Stimulated activated CD4-positive, alpha-beta T cell treated with anti-CD3 and anti-CD28 coated beads, Interleukin-12 subunit alpha, Interleukin-12 subunit beta, amount 100 ng/mL, for 4 hours (primary cell): ENCODE results near the gene ITM2C.
A peak's percentile ranks its signal among the peaks of the same experiment; 100 is the strongest.

Experiments used
- DNase-seq: peaks from one replicate; pipeline ENCODE4 v3.0.0-alpha.2; 2020

The ITM2C gene, protein sequence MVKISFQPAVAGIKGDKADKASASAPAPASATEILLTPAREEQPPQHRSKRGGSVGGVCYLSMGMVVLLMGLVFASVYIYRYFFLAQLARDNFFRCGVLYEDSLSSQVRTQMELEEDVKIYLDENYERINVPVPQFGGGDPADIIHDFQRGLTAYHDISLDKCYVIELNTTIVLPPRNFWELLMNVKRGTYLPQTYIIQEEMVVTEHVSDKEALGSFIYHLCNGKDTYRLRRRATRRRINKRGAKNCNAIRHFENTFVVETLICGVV

DNA sequence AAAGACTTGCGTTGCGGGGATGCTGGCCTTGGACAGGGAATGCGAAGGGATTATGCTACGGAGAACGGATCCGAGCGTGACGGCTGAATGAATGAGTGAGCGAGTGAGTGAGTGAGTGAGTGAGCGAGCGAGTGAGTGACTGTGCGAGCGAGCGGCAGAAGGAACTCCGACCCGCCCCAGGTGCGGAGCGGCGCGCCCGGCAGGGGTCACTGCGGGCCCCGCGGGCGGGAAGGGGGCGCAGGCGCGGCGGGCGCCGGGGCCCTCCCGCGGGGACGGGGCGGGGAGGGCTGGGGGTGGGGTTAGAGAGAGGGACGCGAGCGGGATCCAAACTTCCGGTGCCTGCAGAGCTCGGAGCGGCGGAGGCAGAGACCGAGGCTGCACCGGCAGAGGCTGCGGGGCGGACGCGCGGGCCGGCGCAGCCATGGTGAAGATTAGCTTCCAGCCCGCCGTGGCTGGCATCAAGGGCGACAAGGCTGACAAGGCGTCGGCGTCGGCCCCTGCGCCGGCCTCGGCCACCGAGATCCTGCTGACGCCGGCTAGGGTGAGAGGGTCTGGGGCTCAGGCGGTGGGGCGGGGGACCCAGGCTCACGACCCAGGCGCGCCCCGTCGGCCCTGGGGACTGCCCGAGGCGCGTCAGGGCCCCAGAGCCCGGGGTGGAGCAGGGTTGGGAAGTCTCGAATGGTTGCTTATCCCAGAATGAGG, at the start of gene ITM2C:
ITM2C (plus strand) TSS at position 338 of the 702 bp plus-strand sequence; CDS start at position 422, 84 bp downstream.
- peak; percentile 71 for DNase-seq

DNA sequence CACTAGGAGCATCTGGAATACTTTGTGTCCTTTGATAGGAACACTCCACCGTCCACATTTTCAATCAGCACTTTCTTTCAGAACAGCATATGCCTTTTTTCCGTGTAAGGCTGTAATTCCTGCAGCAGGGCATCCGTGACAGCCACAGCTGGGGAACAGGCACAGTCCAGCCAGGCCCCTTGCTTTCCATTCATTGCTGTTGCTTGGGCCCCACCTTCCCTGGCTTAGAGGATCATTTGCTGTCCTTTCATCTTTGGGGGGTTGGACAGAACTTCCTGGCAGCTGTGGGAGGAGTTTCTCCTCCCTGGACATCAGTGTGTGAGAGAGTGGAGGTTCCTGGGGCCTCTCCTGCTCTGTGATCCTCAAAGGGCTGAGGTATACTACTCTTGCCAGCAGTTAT, 49.7 kb upstream of the ITM2C start:
- DNase-seq: no peak

DNA sequence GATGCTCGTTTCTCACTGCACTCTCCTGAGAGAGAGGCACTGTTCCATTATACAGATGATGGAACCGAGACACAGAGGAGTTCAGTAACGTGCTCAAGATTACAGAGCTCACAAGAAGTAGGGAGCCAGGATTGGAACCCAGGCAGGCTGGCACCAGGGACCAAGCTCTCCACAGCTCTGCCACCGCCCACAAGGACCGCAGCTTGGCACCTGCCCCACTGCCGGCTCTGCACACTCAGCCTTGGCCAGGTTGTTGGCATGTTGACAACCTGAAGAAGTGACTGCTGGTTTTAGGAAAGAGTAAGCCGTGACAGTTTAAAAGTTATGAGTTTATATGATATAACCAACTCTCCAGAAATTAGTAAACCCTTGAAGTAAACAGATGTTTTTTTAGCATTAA, 48.0 kb upstream of the ITM2C start:
- no peak for DNase-seq

DNA sequence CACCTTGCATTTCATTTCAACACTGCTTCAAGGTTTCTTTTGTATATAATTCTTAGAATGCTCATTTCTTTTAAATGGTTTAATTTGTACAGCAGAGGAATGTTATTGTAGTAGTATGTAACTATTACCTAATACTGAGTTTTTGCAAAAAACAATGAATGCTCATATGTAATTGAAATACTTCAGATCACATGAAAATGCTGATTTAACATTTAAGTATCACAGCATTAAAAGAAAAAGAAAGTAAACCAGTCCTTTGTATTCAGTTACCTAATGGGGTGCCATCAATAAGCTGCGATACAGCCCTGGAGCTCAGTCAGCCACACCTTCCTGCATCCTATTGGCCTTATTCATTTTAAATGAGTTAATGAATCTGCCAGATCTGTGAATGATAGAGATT, 45.3 kb upstream of the ITM2C start:
- DNase-seq: no peak

DNA sequence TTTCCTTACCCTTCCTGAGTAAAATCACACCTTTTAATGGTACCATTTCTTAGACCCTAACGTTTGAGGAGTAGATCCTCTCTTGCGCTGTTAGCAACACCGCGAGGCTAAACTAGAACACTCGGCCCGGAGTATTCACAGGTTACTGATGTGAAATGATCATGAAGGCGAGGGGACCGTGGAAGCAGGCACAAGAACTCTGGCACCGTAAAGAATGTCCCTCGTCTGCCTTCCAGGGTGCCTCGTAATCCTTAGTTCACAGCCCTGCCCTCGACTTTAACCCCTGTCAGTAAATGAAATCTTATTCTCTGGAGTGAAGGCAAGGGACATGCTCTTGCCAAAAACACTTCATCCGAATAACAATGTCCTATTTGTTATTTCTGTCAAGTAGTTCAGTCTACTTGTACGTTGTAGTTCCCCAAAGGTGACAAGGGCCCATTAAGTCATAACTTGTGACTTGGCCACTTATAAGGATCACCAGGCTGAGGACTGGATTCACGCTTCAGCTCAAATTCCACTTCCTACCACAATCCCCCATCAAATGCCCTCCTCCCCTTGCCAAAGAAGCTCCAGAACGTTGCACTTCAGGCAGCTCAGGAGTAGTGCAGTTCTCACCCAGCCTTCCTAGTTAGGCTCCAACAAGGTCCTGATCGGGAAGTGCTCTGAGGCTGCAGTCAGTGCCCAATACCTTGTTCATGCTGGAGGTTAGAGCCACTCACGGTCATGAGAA, 43.3 kb upstream of the ITM2C start:
- DNase-seq: no peak

DNA sequence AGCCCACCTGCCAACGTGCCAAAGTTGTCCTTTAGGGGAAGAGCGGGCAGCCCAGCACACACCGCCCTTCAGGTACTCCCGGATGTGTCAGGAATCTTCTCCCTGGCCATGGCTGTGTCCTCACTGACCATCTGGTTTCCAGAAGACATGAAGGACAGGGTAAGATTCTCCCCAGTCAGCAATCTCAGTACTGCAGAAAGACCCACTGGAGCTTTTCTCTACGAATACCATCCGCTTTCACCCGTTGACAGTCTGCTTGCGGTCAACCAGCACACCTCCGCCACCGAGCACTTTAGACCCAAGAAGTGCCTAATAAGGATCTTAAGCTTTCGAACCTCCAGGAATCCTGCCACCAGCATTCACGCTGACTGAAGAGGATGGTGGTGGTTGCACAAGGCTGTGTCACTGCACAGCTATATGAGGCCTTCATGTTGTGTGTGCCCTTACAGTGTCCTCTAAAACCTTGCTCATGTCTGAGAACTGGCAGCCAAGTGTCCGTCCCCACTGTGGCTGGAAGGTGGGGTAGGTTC, 42.7 kb upstream of the ITM2C start:
- no peak for DNase-seq

DNA sequence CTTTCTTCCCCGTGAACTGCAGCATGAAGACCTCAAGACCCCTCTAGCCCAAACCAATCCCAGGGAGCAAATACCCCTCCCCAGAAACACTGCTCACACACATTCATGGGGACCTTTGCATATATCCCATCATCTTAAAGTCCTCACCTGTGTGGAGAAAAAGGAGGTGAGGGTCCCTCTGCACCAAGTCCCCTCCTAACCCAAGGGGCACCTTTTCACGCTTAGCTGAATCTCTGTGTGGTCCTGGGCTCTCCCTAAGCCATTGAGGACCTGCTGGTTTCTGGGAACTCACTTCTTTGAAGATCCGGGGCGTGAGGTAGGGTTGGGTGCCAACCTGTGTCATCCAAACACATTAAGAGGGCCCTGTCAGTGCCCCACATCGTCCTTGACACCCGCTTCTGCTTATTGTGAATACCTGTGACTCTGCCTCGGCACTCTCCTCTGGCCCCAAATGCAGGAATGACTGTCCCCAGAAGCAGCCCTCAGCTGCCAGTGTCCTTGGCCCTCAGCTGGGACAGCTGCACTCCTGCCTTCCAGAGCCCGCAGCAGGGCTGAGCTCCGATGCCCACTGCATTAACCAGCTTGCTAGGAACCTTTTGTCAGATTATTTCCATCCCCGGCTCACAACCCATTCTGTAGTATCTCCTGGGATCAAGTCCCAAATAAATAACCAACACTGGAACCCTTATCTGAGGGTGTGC, 41.3 kb upstream of the ITM2C start:
- no peak for DNase-seq

DNA sequence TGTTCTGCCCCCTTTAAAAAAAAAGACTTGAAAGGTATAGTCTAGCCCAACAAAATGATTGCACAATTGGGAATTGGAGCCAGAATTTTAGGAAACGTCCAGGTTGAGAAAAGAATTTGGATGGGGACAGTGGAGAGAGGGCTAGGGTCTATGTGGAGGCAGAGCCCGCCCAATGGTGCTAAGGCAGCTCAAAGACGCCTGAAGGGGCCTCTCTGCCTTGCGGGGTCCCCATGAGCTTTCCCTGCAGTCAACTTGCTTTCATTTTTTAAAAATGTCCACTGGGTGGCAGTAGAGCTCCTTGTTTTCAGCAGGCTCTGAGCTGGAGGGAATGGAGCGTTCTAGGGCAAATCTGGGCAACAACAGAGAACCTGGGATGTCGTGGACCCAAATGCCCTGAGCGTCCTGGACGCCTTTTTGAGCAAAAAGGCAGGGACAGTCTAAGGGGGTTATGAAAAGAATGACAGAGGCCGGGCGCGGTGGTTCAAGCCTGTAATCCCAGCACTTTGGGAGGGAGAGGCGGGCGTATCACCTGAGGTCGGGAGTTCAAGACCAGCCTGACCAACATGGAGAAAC, 40.2 kb upstream of the ITM2C start:
- peak; percentile 34 for DNase-seq

DNA sequence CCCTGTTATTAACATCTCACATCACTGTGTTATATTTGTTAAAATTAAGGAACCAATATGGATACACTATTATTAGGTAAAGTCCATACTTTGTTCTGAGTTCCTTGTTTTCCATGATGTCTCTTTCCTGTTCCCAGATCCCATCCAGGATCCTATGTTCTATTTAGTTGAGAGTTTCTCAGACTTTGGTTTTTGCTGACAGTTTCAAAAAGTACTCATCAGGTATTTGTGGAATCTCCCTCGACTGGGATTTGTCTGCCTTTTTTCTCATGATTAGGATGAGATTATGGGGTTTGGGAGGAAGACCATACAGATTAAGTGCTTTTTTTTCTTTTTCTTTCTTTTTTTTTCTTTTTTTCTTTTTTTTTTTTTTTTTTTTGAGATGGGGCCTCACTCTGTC, 39.4 kb upstream of the ITM2C start:
- no peak for DNase-seq

DNA sequence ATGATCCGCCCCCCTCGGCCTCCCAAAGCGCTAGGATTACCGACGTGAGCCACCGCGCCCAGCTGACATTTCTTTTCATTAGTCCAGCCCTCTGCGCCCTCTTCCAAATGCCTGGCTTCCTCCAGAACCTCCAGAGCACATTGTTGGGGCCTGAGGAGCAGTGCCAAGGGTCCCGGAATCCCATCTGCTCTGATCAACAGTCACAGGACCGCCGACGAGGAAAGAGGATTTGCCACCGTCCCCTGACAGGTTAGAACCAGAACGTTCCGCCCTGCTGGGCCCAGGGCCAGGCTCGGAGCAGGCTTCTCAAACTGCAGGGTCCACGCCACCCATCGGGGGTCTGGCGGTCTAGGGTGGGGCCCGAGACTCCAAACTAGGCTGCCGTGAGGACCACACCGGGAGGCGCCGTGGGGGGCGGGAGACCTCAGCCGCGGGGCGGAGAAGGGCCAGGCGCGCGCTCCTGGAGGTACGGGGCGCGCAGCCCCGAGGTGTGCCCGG, 36.9 kb upstream of the ITM2C start:
- no peak for DNase-seq

DNA sequence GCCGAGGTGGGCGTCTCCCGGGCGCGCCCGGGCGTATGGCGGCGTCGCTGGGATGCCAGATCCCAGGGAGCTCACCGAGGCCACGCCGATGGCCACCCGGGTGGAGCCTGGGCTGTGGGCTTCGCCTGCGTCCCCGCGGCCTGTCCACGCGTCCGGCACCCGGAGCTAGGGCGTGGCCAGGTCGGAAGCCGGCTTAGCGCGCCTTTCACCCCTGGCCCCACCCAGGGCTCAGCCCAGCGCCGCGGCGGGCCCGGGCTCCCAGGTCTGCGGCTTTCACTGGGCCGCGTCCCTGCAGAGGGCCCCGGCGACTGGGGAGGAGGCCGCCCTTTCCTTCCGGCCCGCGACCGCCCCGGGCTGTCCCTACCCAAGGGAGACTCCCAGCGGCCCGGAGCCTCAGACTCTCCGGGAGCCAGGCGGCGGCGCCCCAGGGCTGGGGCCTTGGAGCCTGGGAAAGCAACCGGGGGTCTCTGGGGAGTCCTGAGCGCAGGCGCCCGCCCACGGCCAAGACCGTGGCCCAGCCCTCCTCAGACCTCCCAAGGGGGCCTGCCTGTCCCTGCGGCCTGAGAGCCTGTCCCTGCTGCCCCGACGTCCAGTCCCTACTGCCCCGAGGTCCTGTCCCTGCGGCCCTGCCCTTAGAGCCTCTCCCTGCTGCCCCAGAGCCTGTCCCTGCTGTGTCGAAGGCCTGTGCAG, 36.3 kb upstream of the ITM2C start:
- no peak for DNase-seq

DNA sequence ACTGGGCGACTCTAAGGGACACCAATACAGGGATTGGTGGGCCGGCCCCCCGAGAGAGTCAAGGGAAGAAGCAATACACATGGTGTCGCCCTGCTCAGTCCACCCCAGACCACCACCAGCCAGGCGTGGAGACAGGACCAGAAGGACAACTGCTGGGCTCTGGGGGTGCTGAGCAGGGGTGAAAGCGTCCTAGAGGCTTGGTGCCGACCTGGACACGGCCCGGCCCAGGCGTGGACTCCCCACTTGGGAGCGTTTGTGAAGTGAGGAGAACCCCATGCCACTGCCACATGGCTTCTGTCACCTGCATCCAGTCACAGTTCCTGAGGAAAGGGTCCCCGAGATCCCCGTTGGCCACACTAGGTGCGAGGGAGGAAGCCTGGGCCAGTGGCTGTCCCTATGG, 35.4 kb upstream of the ITM2C start:
- no peak for DNase-seq

DNA sequence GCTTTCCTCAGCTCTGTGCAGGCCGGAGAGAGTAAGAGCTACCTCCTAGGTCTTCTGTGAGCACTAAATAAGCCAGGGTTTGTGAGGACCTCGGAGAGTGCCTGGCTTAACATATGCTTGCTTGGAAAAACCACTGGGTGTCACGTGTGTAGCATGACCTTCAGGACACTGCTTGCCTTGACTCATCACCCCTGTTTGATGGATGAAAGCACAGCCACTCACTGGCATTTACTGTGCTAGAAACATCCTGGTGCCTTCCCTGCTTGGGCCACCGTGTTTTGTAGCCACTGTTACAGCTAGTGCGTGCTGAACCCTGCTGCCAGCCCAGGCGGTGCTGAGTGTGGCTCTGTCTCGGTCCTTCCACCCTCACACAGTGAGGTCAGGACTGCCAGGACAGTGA, 34.8 kb upstream of the ITM2C start:
- no peak for DNase-seq

DNA sequence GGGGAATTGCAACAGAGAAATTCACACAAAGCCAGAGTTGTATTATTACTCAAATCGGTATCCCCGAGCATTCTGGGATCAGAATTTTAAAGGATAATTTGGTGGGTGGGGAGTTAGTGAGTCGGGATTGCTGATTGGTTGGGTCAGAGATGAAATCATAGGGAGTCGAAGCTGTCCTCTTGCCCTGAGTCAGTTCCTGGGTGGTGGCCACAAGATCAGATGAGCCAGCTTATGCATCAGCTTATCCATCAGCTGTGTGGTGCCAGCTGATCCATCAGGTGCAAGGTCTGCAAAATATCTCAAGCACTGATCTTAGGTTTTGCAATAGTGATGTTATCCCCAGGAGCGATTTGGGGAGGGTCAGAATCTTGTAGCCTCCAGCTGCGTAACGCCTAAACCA, 34.3 kb upstream of the ITM2C start:
- DNase-seq: no peak

DNA sequence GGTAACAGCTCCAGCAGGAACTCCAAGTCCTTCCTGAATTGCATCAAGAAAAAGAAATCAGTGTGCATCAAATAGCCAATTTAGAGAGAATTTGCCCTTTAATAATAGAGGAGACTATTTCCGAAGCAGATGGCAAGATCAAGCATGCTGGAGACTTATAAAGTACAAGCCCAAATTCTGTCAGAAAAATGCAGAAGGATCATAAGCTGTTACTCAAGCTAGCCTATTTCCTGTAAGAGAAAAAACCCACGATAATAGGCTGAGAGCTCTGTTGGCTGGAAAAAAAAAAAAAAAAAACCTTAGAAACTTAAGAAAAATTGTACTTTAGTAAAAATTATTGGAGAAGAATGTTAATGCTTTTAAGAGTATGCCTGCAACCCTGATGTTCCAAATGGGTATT, 24.4 kb upstream of the ITM2C start:
- no peak for DNase-seq

DNA sequence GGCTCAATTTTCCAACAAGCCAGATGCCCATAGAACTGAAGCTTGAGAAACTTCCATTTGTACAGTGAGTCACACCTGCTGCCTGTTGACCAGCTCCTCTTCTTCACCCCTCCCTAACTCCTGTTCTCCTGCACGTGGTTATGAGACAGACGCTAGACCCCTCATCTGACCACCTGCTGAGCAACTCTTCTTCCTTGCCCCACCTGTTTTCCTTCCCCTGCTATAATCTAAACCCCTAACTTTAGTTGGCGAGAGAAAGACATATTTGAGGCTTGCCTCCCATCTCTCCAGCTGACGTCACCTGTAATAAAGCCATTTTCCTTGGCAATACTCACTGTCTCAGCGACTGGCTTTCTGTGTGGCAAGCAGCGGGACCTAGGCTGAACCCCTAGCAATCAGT, 22.3 kb upstream of the ITM2C start:
- DNase-seq: no peak

DNA sequence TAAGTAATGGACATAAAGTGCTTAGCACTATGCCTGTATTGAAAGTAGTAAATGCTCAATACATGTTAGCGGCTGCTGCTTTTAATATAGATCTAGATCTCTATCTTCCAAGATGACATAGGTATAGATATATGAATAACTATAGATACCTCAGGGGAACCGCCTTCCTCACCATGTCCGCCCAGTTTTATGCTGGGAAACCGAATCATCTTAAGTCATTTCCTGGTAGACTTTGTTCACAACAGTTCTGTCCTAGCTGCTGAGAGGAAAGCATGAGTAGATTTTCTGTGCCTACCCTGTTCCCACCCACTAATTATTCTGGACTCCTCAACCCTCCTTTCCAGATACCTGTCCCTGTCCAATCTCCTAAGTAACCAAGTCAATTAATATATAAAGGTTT, 21.6 kb upstream of the ITM2C start:
- DNase-seq: no peak

DNA sequence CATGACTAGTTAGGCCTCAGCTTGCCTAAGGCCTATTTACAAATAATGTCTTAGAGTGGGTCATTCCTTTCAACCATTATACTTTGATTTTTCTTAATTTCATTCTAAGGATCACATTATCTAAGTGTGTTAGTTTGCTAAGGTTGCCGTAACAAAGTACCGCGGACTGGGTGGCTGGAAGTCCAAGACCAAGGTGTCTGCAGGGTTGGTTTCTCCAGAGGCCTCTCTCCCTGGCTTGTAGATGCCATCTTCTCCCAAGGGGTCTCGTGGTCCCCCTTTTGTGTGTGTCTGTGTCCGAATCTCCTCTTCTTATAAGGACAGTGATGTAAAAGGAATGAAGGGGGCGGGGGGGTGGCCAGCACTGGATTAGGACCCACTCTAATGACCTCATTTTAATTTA, 18.4 kb upstream of the ITM2C start:
- no peak for DNase-seq

DNA sequence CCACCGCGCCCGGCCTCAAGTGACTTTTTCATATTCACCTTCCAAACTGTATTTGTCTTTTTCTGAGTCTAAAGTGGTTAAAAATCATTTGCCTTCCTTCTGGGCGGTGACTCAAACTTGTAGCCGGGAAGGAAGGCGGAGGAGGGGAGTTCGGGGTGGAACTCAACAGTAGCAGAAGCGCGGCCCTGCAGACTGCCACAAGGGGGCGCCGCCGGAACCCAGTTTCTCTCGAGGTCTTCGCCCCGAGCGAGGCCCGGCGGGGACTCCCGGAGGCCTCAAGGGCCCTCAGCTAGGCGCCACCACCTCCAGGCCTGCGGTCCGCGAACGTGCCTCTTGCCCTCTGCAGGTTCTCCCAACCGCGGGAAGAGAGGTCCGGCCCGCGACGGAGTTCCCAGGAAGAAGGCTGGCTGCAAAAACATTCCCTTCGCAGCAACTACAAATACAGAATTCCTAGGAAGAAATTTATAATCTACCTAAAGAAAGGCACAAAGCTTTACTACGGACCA, 16.8 kb upstream of the ITM2C start:
- peak; percentile 95 for DNase-seq

DNA sequence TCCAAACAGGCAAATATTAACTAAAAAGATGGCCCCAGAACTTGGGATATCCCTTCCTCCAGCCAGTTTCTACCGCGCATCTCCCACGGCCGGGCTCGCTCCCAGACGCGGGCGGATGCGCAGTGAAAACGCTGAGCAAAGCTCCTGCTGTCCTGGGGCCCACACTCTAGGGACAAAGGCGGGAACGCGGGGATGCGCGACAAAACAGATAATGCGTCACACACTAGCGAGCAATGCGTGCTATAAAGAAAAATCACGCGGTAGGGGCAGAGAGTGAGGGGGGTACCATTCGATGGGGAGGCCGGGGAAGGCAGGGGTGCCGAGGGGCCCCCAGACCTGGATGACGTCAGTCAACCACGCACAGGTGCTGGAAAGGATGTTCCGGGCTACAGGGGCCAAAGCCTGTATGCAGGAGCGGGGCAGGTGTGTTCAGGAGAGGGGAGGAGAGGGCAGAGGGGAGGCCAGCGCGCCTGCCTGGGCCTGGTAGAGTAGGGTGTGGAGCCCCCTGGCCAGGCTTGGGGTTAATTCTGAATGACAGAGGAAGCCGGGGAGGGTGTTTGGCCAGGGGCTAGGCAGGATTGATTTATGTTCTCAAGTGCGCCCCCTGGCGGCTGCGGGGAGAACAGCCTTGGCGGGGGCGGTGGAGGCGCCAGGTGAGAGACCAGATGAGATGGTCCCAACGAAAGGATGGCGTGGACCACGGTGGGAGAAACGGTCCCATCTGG, 14.9 kb upstream of the ITM2C start:
- peak; percentile 71 for DNase-seq

DNA sequence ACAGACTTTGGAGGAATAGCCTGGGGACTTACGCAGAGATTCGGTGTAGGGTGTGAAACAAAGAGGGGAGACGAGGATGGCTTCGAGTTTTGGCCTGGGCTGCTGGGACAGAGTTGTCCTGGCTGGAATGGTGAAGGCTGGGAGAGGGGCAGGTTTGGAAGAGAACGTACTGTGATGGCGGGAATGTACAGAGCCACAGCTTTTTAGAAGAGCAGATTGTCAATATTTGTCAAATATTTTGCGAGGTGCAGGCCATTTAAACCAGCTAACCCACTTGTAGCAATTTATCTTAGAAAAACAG, 14.4 kb upstream of the ITM2C start:
- DNase-seq: no peak
